ENCODE measurements around the gene PER2. TPM values are rescaled to one million over a fixed set of nuclear protein-coding genes. Genes with fewer than 3 reads are reported as not detected.
"Not testable (repeated sequence)": the region's sequence is repeated elsewhere in the genome, so short reads cannot be mapped to it uniquely, and the experiment has no call there.

Gene PER2, protein sequence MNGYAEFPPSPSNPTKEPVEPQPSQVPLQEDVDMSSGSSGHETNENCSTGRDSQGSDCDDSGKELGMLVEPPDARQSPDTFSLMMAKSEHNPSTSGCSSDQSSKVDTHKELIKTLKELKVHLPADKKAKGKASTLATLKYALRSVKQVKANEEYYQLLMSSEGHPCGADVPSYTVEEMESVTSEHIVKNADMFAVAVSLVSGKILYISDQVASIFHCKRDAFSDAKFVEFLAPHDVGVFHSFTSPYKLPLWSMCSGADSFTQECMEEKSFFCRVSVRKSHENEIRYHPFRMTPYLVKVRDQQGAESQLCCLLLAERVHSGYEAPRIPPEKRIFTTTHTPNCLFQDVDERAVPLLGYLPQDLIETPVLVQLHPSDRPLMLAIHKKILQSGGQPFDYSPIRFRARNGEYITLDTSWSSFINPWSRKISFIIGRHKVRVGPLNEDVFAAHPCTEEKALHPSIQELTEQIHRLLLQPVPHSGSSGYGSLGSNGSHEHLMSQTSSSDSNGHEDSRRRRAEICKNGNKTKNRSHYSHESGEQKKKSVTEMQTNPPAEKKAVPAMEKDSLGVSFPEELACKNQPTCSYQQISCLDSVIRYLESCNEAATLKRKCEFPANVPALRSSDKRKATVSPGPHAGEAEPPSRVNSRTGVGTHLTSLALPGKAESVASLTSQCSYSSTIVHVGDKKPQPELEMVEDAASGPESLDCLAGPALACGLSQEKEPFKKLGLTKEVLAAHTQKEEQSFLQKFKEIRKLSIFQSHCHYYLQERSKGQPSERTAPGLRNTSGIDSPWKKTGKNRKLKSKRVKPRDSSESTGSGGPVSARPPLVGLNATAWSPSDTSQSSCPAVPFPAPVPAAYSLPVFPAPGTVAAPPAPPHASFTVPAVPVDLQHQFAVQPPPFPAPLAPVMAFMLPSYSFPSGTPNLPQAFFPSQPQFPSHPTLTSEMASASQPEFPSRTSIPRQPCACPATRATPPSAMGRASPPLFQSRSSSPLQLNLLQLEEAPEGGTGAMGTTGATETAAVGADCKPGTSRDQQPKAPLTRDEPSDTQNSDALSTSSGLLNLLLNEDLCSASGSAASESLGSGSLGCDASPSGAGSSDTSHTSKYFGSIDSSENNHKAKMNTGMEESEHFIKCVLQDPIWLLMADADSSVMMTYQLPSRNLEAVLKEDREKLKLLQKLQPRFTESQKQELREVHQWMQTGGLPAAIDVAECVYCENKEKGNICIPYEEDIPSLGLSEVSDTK (N-terminal part only)
- total RNA-seq (ENCODE audit: unreplicated experiment) = 3.8 TPM
- long read RNA-seq = 0 reads

- H3K4me3 Mint-ChIP-seq (ENCODE audit: unreplicated experiment) = peak within 1 kb of the TSS; percentile 88
- no peak for TF ChIP-seq CTCF (IDR thresholded peaks at IDR 0.05; ENCODE audit: partially characterized antibody, unreplicated experiment)
- peaks cover 5% of the 10 kb centered on the region for H3K9me3 Mint-ChIP-seq (ENCODE audit: unreplicated experiment)
- H3K4me1 Mint-ChIP-seq (ENCODE audit: low read depth, unreplicated experiment) = peaks cover 10% of the 10 kb centered on the region
- H3K36me3 Mint-ChIP-seq (ENCODE audit: unreplicated experiment) = no peaks in the 10 kb centered on the region
- peaks cover 6% of the 10 kb centered on the region for H3K27me3 Mint-ChIP-seq (ENCODE audit: unreplicated experiment)
- no peak for DNase-seq
- H3K27ac Mint-ChIP-seq (ENCODE audit: unreplicated experiment) = peak within 1 kb of the TSS; percentile 14
Observed at GRCh38 chr2:238287737-238288649, at the start of gene PER2. Gene PER2, minus strand, starts transcription at chr2:238288610. Its CDS starts 10,674 bp downstream, at chr2:238277936.

- Mint-ChIP-seq H3K36me3 (ENCODE audit: unreplicated experiment) (no peaks in the 10 kb centered on the region), H3K9me3 (ENCODE audit: unreplicated experiment) (no peaks in the 10 kb centered on the region), H3K4me1 (ENCODE audit: low read depth, unreplicated experiment) (no peaks in the 10 kb centered on the region), H3K4me3 (ENCODE audit: unreplicated experiment) (no peak overlapping the region), H3K27me3 (ENCODE audit: unreplicated experiment) (no peaks in the 10 kb centered on the region), H3K27ac (ENCODE audit: unreplicated experiment) (no peak overlapping the region)
- TF ChIP-seq CTCF (IDR thresholded peaks at IDR 0.05; ENCODE audit: partially characterized antibody, unreplicated experiment) = no peak
- DNase-seq = no peak
Observed at GRCh38 chr2:238337846-238338245, 49.4 kb upstream of the PER2 start.

GRCh38 chr2:238336793-238337444, 48.5 kb upstream of the PER2 start:
- no peak for TF ChIP-seq CTCF (IDR thresholded peaks at IDR 0.05; ENCODE audit: partially characterized antibody, unreplicated experiment)

DNA sequence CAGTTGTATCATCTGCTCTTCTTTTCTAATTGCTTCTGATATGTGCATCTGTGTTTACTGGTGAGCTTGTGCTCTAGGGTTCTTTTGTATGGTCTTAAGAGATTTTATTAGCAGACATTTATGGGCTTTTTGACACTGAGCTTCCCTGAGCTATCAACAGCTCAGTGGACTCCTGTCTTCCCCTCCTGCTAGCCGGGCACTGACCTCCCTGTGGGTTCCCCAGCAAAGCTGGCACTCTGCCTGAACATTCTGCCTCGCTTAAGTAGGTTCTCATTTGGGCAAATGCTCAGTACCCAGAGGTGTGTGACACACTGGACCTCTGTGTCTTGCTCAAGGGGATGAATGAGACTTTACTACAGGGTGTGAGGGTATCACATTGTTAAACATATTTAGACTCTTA, 47.7 kb upstream of the PER2 start:
- TF ChIP-seq CTCF (IDR thresholded peaks at IDR 0.05; ENCODE audit: partially characterized antibody, unreplicated experiment) = no peak
- Mint-ChIP-seq H3K4me1 (ENCODE audit: low read depth, unreplicated experiment) (no peaks in the 10 kb centered on the region), H3K27ac (ENCODE audit: unreplicated experiment) (no peak overlapping the region), H3K4me3 (ENCODE audit: unreplicated experiment) (no peak overlapping the region), H3K36me3 (ENCODE audit: unreplicated experiment) (no peaks in the 10 kb centered on the region), H3K9me3 (ENCODE audit: unreplicated experiment) (no peaks in the 10 kb centered on the region), H3K27me3 (ENCODE audit: unreplicated experiment) (no peaks in the 10 kb centered on the region)
- DNase-seq = no peak

More at GRCh38 chr2:238336793-238337444, 48.5 kb upstream of the PER2 start:
- Mint-ChIP-seq H3K4me3 (ENCODE audit: unreplicated experiment) (no peak overlapping the region), H3K36me3 (ENCODE audit: unreplicated experiment) (no peaks in the 10 kb centered on the region), H3K9me3 (ENCODE audit: unreplicated experiment) (no peaks in the 10 kb centered on the region), H3K27me3 (ENCODE audit: unreplicated experiment) (no peaks in the 10 kb centered on the region), H3K4me1 (ENCODE audit: low read depth, unreplicated experiment) (no peaks in the 10 kb centered on the region), H3K27ac (ENCODE audit: unreplicated experiment) (no peak overlapping the region)
- no peak for DNase-seq

DNA sequence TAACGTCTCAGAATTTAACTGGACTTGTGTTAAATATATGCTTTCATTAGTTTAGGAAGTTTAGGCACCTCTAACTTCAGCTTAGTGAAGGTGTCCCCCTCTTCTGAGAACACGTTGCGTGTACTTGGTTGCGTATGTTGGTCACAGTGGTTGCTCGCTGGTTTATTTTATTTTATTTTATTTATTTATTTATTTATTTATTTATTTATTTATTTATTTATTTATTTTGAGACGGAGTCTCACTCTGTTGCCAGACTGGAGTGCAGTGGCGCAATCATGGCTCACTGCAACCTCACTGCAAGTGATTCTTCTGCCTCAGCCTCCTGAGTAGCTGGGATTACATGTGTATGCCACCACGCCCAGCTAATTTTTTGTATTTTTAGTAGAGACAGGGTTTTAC, 47.2 kb upstream of the PER2 start:
- DNase-seq; H3K36me3 Mint-ChIP-seq (ENCODE audit: unreplicated experiment); H3K27me3 Mint-ChIP-seq (ENCODE audit: unreplicated experiment); H3K9me3 Mint-ChIP-seq (ENCODE audit: unreplicated experiment); H3K27ac Mint-ChIP-seq (ENCODE audit: unreplicated experiment); H3K4me3 Mint-ChIP-seq (ENCODE audit: unreplicated experiment); H3K4me1 Mint-ChIP-seq (ENCODE audit: low read depth, unreplicated experiment): not testable (repeated sequence)
